ENCODE data around the gene NRIP3. TPM values are rescaled to one million over a fixed set of nuclear protein-coding genes. Genes with fewer than 3 reads are reported as not detected.

NRIP3 gene
- total and polyA plus RNA-seq, 2 donors (not counting 3 experiments of a cell fraction or from before 2014, with no cell fraction given), result 3.7 to 9.9 TPM

- FAIRE-seq (no peak), DNase-seq (ENCODE audit: low read depth, low spot score) (no peak)
- no peaks in the 10 kb centered on the region for H3K79me2 ChIP-seq (ENCODE audit: control insufficient read depth, insufficient read depth, low read length)
- no peak overlapping the region for H3K27ac ChIP-seq (ENCODE audit: insufficient read depth, low read depth, low read length)
- no peak overlapping the region for H3K4me2 ChIP-seq (ENCODE audit: insufficient read depth, low read length)
- dilution Hi-C loops (cut with MboI; ENCODE audit: extremely low pct_ligation_motif_present, low sequenced_read_pairs) (no loop called here), intact Hi-C loops (cut with micrococcal nuclease) (no loop called here)
- no peaks in the 10 kb centered on the region for H3K36me3 ChIP-seq (ENCODE audit: control insufficient read depth in 2 of 2, extremely low read depth in 1 of 2, insufficient read depth in 2 of 2, low read length in 2 of 2)
- no peak for TF ChIP-seq POLR2A (IDR thresholded peaks at IDR 0.05; ENCODE audit: low read depth, low read length)
- H3K9ac ChIP-seq (replicated peaks; ENCODE audit: extremely low read depth, insufficient read depth, low read length), result no peak overlapping the region
- H3K27me3 ChIP-seq (ENCODE audit: control insufficient read depth in 2 of 2, insufficient read depth in 2 of 2, low read length in 2 of 2), result no peaks in the 10 kb centered on the region
- no peaks in the 10 kb centered on the region for H3K4me1 ChIP-seq (ENCODE audit: control insufficient read depth, extremely low read depth, insufficient read depth, low read length)
- H2AFZ ChIP-seq (ENCODE audit: low read depth, low read length), result no peak overlapping the region
- H3K9me1 ChIP-seq (replicated peaks; ENCODE audit: control insufficient read depth, extremely low read depth, insufficient read depth, low read length), result no peaks in the 10 kb centered on the region
- H4K20me1 ChIP-seq (replicated peaks; ENCODE audit: control insufficient read depth, extremely low read depth, insufficient read depth, low read length), result no peaks in the 10 kb centered on the region
- no peak overlapping the region for H3K4me3 ChIP-seq (replicated peaks in 1 of 3; ENCODE audit: insufficient read depth in 1 of 3, low read depth in 1 of 3, low read length in 3 of 3)
- POLR2A ChIA-PET, result no interaction called here
- no peaks in the 10 kb centered on the region for H3K9me3 ChIP-seq (replicated peaks; ENCODE audit: control insufficient read depth, insufficient read depth, low read length)
- no TSS peak for BruUV-seq (replicated peaks)
- CTCF ChIA-PET, result no interaction called here
These were observed 31.9 kb downstream of the NRIP3 start for GRCh38 chr11:8971924-8972316.

DNA sequence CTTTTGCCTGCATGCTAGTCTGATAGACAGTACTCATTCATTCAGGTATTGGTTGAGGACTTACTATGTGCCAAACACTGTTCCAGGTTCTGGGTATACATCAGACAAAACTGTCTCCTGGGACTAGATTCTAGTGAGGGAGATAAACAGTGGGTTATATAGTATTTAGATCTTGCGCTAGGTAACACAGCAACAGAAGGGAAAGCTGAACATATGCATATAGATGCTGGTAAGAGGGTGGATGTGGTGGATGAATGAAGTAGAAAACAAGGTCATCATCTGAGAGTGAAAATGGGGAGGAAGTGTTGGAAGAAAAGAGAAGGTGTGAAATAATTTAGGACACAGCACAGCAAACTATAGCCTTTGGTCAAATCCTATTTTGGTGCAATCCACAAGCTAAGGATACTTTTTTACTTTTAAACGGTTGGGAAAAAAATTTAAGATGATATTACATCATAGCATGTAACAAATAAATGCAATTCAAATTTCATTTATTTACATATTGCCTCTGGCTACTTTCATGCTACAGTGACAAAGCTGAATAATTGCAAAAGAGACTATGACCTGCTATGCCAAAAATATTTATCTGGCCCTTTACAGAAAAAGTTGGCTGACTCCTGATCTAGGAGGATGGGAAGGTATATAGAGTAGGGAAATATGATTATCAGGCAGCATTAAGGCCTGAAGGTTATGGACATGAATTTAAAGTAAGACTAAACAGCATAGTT is 32.4 kb downstream of the NRIP3 start:
- H3K4me1 ChIP-seq (ENCODE audit: control insufficient read depth, extremely low read depth, insufficient read depth, low read length), result no peaks in the 10 kb centered on the region
- no peak overlapping the region for H3K27ac ChIP-seq (ENCODE audit: insufficient read depth, low read depth, low read length)
- H3K79me2 ChIP-seq (ENCODE audit: control insufficient read depth, insufficient read depth, low read length), result no peaks in the 10 kb centered on the region
- H2AFZ ChIP-seq (ENCODE audit: low read depth, low read length), result no peak overlapping the region
- ChIA-PET CTCF (no interaction called here), POLR2A (no interaction called here)
- no peak overlapping the region for H3K9ac ChIP-seq (replicated peaks; ENCODE audit: extremely low read depth, insufficient read depth, low read length)
- BruUV-seq (replicated peaks), result no TSS peak
- dilution Hi-C loops (cut with MboI; ENCODE audit: extremely low pct_ligation_motif_present, low sequenced_read_pairs), result no loop called here
- no peaks in the 10 kb centered on the region for H3K27me3 ChIP-seq (ENCODE audit: control insufficient read depth in 2 of 2, insufficient read depth in 2 of 2, low read length in 2 of 2)
- H3K36me3 ChIP-seq (ENCODE audit: control insufficient read depth in 2 of 2, extremely low read depth in 1 of 2, insufficient read depth in 2 of 2, low read length in 2 of 2), result no peaks in the 10 kb centered on the region
- intact Hi-C loops (cut with micrococcal nuclease), result no loop called here
- H3K9me3 ChIP-seq (replicated peaks; ENCODE audit: control insufficient read depth, insufficient read depth, low read length), result no peaks in the 10 kb centered on the region
- H3K4me3 ChIP-seq (replicated peaks in 1 of 3; ENCODE audit: insufficient read depth in 1 of 3, low read depth in 1 of 3, low read length in 3 of 3), result no peak overlapping the region
- H3K9me1 ChIP-seq (replicated peaks; ENCODE audit: control insufficient read depth, extremely low read depth, insufficient read depth, low read length), result no peaks in the 10 kb centered on the region
- TF ChIP-seq, protein P1, sequence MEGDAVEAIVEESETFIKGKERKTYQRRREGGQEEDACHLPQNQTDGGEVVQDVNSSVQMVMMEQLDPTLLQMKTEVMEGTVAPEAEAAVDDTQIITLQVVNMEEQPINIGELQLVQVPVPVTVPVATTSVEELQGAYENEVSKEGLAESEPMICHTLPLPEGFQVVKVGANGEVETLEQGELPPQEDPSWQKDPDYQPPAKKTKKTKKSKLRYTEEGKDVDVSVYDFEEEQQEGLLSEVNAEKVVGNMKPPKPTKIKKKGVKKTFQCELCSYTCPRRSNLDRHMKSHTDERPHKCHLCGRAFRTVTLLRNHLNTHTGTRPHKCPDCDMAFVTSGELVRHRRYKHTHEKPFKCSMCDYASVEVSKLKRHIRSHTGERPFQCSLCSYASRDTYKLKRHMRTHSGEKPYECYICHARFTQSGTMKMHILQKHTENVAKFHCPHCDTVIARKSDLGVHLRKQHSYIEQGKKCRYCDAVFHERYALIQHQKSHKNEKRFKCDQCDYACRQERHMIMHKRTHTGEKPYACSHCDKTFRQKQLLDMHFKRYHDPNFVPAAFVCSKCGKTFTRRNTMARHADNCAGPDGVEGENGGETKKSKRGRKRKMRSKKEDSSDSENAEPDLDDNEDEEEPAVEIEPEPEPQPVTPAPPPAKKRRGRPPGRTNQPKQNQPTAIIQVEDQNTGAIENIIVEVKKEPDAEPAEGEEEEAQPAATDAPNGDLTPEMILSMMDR (IDR thresholded peaks at IDR 0.05; ENCODE audit: extremely low read depth in 1 of 2, insufficient read depth in 1 of 2, low read depth in 1 of 2, low read length in 2 of 2), result no peak
- TF ChIP-seq, protein P2, sequence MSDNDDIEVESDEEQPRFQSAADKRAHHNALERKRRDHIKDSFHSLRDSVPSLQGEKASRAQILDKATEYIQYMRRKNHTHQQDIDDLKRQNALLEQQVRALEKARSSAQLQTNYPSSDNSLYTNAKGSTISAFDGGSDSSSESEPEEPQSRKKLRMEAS (IDR thresholded peaks at IDR 0.05; ENCODE audit: insufficient read depth, insufficient read length), result no peak
- TF ChIP-seq FOS (IDR thresholded peaks at IDR 0.05; ENCODE audit: borderline replicate concordance, insufficient read depth, low read length), result no peak
- TF ChIP-seq POLR2AphosphoS5 (IDR thresholded peaks at IDR 0.05; ENCODE audit: insufficient read depth, low read depth, low read length), result no peak
- TF ChIP-seq MYC (IDR thresholded peaks at IDR 0.05; ENCODE audit: low read depth, low read length), result no peak
- TF ChIP-seq GATA2 (IDR thresholded peaks at IDR 0.05; ENCODE audit: insufficient read depth, insufficient read length, low read depth, low read length), result no peak
- no peak for TF ChIP-seq EZH2 (IDR thresholded peaks at IDR 0.05; ENCODE audit: borderline replicate concordance, low read depth, low read length, severe bottlenecking)
- TF ChIP-seq POLR2A (IDR thresholded peaks at IDR 0.05; ENCODE audit: low read depth, low read length), result no peak
- no peak for TF ChIP-seq JUN (IDR thresholded peaks at IDR 0.05; ENCODE audit: borderline replicate concordance, insufficient read depth, insufficient read length, low read depth)
- DNase-seq (ENCODE audit: low read depth, low spot score), result no peak
- no peak overlapping the region for H3K4me2 ChIP-seq (ENCODE audit: insufficient read depth, low read length)
- no peak for FAIRE-seq
- H4K20me1 ChIP-seq (replicated peaks; ENCODE audit: control insufficient read depth, extremely low read depth, insufficient read depth, low read length), result no peaks in the 10 kb centered on the region

All from endothelial cell of umbilical vein (primary cell).